K562 (cell line): Measurements from ENCODE around the gene TMEM30A. TPM values are rescaled to one million over a fixed set of nuclear protein-coding genes. Genes with fewer than 3 reads are reported as not detected.

Experiments
- COPS2 ChIP-seq: fragments of 450-650 bp; conservative IDR thresholded peaks from 2 replicates; pipeline ENCODE4 v1.6.1; 2016; ENCODE audit warnings: mild to moderate bottlenecking, moderate library complexity
- HNRNPK ChIP-seq: fragments of 200-400 bp; formaldehyde crosslinking; IDR thresholded peaks from one replicate; pipeline ENCODE4 v1.6.1; 2018; ENCODE audit warnings: mild to moderate bottlenecking, low read depth, low read length; ENCODE audit not compliant: poor library complexity, severe bottlenecking
- MBD1 ChIP-seq: fragments of 250-450 bp; sonication (Bioruptor Pico); IDR thresholded peaks from 2 replicates; pipeline ENCODE4 v1.8.0; 2022; ENCODE audit warnings: inconsistent platforms
- SIRT6 ChIP-seq: IDR thresholded peaks from one replicate; pipeline ENCODE4 v1.6.1; 2012; ENCODE audit warnings: low read depth, mild to moderate bottlenecking, control low read depth, inconsistent platforms, low read length, moderate library complexity
- ZBTB33 ChIP-seq: sonication (generic); formaldehyde crosslinking; IDR thresholded peaks from 2 replicates; pipeline ENCODE4 v1.8.1; 2023; ENCODE audit warnings: mild to moderate bottlenecking, missing genetic modification reagents
- ZFP1 ChIP-seq: fragments of 450-650 bp; formaldehyde crosslinking; IDR thresholded peaks from 2 replicates; pipeline ENCODE4 v1.4.0; 2020; ENCODE audit warnings: mild to moderate bottlenecking, mixed read lengths
- ZNF253 ChIP-seq: fragments of 250-450 bp; sonication (Bioruptor Pico); conservative IDR thresholded peaks from 2 replicates; pipeline ENCODE4 v1.6.1; 2021; ENCODE audit warnings: mild to moderate bottlenecking
- polyA plus RNA-seq, 8 experiments: library from polyadenylated mRNA; depleted of rRNA in 4 of 8; stranded (reverse) in 5 of 8; unstranded in 3 of 8; fragments of >200 nt; fragmentation: Nextera tagmentation in 2 of 8; fragmentation: Illumina TruSeq in 1 of 8; extraction: Ambion mirVana in 2 of 8; extraction: Trizol in 1 of 8; gene quantifications; 2 replicates each; pipeline versions ENCODE4 v1.2.1 to v1.2.3, GENCODE V29; 2011 to 2014; ENCODE audit warnings: inconsistent platforms in 1 of 8, missing spikeins in 1 of 8
- total RNA-seq, 7 experiments: library from RNA; depleted of rRNA in 6 of 7; stranded (reverse); fragments of >200 nt in 6 of 7; fragmentation: Illumina TruSeq in 2 of 7; extraction: Trizol in 2 of 7; gene quantifications; 2 replicates each; pipeline versions ENCODE4 v1.2.1 to v1.2.3, GENCODE V29; 2011 to 2021; ENCODE audit warnings: low replicate concordance in 1 of 7
- TF ChIP-seq, protein P1 (sequence below), 2 experiments: fragments of 450-650 bp in 1 of 2; sonication (generic) in 1 of 2; formaldehyde crosslinking in 1 of 2; IDR thresholded peaks; 2 replicates each; pipeline versions ENCODE4 v1.7.1 to v1.9.0; 2016 to 2022; ENCODE audit warnings: inconsistent platforms in 1 of 2, mild to moderate bottlenecking in 1 of 2, missing genetic modification reagents in 1 of 2
- TF ChIP-seq, protein P2 (sequence below): fragments of 450-650 bp; conservative IDR thresholded peaks from 2 replicates; pipeline ENCODE4 v1.6.1; 2016; ENCODE audit warnings: missing genetic modification characterization, low read depth, mild to moderate bottlenecking, missing compliant biosample characterization, moderate library complexity
- TF ChIP-seq, protein P3 (sequence below), 2 experiments: fragments of 250-450 bp in 1 of 2; fragments of 450-650 bp in 1 of 2; sonication (Bioruptor Pico) in 1 of 2; IDR thresholded peaks; 2 replicates each; pipeline versions ENCODE4 v1.6.1 to v1.8.0; 2016 to 2021; ENCODE audit warnings: mild to moderate bottlenecking in 2 of 2, moderate library complexity in 2 of 2, missing compliant biosample characterization in 1 of 2, missing genetic modification characterization in 1 of 2

TMEM30A gene
- total and polyA plus RNA-seq, 9 of the 15 experiments (the other 6 are each of a cell fraction or from before 2014, with no cell fraction given), result 6.5 to 31.2 (median 16.3) TPM

- TF ChIP-seq, protein P1, sequence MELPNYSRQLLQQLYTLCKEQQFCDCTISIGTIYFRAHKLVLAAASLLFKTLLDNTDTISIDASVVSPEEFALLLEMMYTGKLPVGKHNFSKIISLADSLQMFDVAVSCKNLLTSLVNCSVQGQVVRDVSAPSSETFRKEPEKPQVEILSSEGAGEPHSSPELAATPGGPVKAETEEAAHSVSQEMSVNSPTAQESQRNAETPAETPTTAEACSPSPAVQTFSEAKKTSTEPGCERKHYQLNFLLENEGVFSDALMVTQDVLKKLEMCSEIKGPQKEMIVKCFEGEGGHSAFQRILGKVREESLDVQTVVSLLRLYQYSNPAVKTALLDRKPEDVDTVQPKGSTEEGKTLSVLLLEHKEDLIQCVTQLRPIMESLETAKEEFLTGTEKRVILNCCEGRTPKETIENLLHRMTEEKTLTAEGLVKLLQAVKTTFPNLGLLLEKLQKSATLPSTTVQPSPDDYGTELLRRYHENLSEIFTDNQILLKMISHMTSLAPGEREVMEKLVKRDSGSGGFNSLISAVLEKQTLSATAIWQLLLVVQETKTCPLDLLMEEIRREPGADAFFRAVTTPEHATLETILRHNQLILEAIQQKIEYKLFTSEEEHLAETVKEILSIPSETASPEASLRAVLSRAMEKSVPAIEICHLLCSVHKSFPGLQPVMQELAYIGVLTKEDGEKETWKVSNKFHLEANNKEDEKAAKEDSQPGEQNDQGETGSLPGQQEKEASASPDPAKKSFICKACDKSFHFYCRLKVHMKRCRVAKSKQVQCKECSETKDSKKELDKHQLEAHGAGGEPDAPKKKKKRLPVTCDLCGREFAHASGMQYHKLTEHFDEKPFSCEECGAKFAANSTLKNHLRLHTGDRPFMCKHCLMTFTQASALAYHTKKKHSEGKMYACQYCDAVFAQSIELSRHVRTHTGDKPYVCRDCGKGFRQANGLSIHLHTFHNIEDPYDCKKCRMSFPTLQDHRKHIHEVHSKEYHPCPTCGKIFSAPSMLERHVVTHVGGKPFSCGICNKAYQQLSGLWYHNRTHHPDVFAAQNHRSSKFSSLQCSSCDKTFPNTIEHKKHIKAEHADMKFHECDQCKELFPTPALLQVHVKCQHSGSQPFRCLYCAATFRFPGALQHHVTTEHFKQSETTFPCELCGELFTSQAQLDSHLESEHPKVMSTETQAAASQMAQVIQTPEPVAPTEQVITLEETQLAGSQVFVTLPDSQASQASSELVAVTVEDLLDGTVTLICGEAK (IDR thresholded peaks at IDR 0.05), result no peak
- TF ChIP-seq, protein P1 (CRISPR knock-in tag; IDR thresholded peaks at IDR 0.05), result no peak
- TF ChIP-seq ZNF253 (CRISPR knock-in tag), result no peak
- TF ChIP-seq, protein P2, sequence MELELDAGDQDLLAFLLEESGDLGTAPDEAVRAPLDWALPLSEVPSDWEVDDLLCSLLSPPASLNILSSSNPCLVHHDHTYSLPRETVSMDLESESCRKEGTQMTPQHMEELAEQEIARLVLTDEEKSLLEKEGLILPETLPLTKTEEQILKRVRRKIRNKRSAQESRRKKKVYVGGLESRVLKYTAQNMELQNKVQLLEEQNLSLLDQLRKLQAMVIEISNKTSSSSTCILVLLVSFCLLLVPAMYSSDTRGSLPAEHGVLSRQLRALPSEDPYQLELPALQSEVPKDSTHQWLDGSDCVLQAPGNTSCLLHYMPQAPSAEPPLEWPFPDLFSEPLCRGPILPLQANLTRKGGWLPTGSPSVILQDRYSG, result no peak
- no peak for TF ChIP-seq SIRT6
- TF ChIP-seq ZFP1 (CRISPR knock-in tag), result no peak
- no peak for TF ChIP-seq COPS2
- TF ChIP-seq ZBTB33 (CRISPR knock-in tag), result peak; percentile 90
- TF ChIP-seq MBD1 (CRISPR knock-in tag), result 0 out of 2 replicates have a peak, but pooled peaks have one; percentile 1
- no peak for TF ChIP-seq HNRNPK
- TF ChIP-seq, protein P3, sequence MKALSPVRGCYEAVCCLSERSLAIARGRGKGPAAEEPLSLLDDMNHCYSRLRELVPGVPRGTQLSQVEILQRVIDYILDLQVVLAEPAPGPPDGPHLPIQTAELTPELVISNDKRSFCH (CRISPR knock-in tag; IDR thresholded peaks at IDR 0.05), result no peak
- TF ChIP-seq, protein P3 (tag; IDR thresholded peaks at IDR 0.05), result 0 out of 2 replicates have a peak, but pooled peaks have one; percentile 59
Observed at GRCh38 chr6:75244063-75244584, 40.5 kb downstream of the TMEM30A start (continued).
